Mucosa of descending colon (tissue), 3 donors: ENCODE measurements around the gene WDR45B. TPM values are rescaled to one million over a fixed set of nuclear protein-coding genes. Genes with fewer than 3 reads are reported as not detected.

ENCODE experiments used
- ATAC-seq: fragments of 200-7000 bp; cut with Tn5 transposase; one replicate; pipeline ENCODE4 v1.9.1; 2020; ENCODE audit warnings: mild to moderate bottlenecking, moderate library complexity
- DNase-seq, 3 donors: peaks; one replicate each; pipeline ENCODE4 v3.0.0-alpha.2; 2020
- H3K36me3 ChIP-seq: fragments of 200-600 bp; one replicate; pipeline ENCODE4 v1.8.0; 2021; ENCODE audit warnings: low read depth, mild to moderate bottlenecking
- H3K4me1 ChIP-seq: fragments of 200-600 bp; one replicate; pipeline ENCODE4 v1.8.0; 2021; ENCODE audit warnings: low read depth, mild to moderate bottlenecking
- H3K4me3 ChIP-seq: fragments of 200-600 bp; one replicate; pipeline ENCODE4 v1.8.0; 2021; ENCODE audit warnings: mild to moderate bottlenecking
- H3K9me3 ChIP-seq: fragments of 200-600 bp; one replicate; pipeline ENCODE4 v1.8.0; 2021; ENCODE audit warnings: mild to moderate bottlenecking
- intact Hi-C, 2 donors: fragments of 100-400 bp; cut with DNase I in 1 of 2; cut with micrococcal nuclease in 1 of 2; formaldehyde crosslinking; loops; one replicate each; pipeline versions ENCODE4 v1.11.0 to v1.11.1; 2022; cut with DNase I, micrococcal nuclease
- total RNA-seq, 3 donors: library from RNA; stranded (reverse); fragmentation: NEBNext Ultra II Directional in 2 of 3; extraction: Animal tissue kit (Norgen Biotek cat#: 25700) in 2 of 3; gene quantifications; one replicate each; pipeline versions ENCODE4 v1.2.1 to v1.2.4, GENCODE V29; 2021 to 2023
- TF ChIP-seq, protein P1 (sequence below): fragments of 200-600 bp; IDR thresholded peaks from one replicate; pipeline ENCODE4 v1.8.0; 2022; ENCODE audit warnings: antibody characterized with exemption, mild to moderate bottlenecking
- donor health status: DM: no; HTN: no; CAD: no; lungs with moderate emphysema.
- donor health status: DM: no; HTN: no; CAD: no.
- donor health status: DM: no; HTN: yes; CAD: no.

Gene WDR45B
- total RNA-seq, 3 donors from 2014 or later = 69.0 to 76.0 (median 74.4) TPM

DNA sequence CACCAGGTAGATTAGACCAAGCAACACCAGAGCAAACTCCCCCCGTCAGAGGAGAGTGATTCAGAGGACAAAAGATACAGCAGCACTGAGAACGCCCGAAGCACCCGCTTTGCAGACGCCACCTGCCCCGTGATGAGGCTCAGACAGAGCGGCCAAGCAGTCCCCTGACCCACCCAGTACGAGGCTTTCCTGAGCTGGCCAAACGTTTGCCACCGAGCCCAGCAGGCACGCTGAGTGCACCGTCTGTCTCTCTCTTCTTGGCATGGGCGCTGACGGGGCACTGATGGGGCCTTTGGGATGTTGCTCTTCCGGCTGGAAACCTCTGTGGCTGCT, 19.4 kb upstream of the WDR45B start:
- H3K9me3 ChIP-seq = no peaks in the 10 kb centered on the region
- intact Hi-C loops = no loop called here
- TF ChIP-seq, protein P1, sequence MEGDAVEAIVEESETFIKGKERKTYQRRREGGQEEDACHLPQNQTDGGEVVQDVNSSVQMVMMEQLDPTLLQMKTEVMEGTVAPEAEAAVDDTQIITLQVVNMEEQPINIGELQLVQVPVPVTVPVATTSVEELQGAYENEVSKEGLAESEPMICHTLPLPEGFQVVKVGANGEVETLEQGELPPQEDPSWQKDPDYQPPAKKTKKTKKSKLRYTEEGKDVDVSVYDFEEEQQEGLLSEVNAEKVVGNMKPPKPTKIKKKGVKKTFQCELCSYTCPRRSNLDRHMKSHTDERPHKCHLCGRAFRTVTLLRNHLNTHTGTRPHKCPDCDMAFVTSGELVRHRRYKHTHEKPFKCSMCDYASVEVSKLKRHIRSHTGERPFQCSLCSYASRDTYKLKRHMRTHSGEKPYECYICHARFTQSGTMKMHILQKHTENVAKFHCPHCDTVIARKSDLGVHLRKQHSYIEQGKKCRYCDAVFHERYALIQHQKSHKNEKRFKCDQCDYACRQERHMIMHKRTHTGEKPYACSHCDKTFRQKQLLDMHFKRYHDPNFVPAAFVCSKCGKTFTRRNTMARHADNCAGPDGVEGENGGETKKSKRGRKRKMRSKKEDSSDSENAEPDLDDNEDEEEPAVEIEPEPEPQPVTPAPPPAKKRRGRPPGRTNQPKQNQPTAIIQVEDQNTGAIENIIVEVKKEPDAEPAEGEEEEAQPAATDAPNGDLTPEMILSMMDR = no peak
- peak in 2 of 3 donors; percentile 21 to 45 for DNase-seq
- H3K36me3 ChIP-seq = no peaks in the 10 kb centered on the region
- no peak overlapping the region for H3K4me3 ChIP-seq
- ATAC-seq = no peak
- peaks cover 11% of the 10 kb centered on the region for H3K4me1 ChIP-seq

DNA sequence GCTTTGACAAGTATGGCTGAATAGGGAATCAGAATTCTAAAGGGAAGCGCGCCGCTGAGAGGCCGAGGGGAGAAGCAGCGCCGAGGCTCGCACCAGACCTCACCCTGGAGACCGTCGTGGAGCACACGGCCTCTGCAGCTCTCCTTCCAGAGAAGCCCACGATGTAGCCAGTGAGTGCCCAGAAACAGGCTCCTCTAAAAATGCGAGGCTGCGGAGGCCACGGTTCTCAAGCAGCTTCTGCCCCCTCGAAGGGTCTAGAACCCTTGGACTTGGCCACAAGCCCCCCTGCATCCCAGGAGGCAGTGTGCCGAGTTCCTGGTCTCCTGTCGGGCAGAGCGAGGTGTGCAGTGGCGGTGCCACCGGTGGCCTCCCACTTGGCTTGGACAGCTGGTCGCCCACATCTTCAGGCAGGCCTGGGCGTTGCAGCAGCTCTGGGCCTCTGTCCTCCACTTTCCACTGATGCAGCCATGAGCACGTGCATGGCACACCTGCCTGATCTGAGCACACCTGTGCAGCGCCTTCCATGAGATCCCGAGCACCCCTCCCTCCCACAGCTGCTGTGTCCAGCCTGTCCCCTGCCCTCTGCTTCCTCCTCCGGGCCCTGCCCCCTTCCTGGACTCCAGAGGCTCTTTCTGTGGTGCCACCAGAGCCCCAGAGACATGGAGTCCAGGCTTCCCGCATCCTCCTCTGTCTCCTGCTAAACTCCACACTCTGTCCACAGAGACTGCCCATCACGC, 18.9 kb upstream of the WDR45B start:
- H3K4me1 ChIP-seq = peaks cover 8% of the 10 kb centered on the region
- H3K36me3 ChIP-seq = no peaks in the 10 kb centered on the region
- intact Hi-C loops = no loop called here
- TF ChIP-seq, protein P1 = no peak
- peak in 1 of 3 donors; percentile 44 for DNase-seq
- H3K4me3 ChIP-seq = no peak overlapping the region
- ATAC-seq = no peak
- H3K9me3 ChIP-seq = no peaks in the 10 kb centered on the region

DNA sequence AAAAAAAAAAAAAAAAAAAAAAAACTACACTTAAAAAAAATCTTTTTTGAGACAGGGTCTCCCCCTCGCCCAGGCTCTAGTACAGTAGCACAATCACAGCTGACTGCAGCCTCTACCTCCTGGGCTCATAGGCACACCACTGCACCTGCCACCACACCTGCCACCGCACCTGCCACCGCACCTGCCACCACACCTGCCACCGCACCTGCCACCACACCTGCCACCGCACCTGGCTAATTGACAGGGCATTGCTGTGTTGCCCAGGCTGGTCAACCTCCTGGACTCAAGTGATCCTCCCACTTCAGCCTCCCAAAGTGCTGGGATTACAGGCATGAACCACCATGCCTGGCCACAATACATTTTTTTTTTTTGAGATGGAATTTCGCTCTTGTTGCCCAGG, 17.6 kb upstream of the WDR45B start:
- no peaks in the 10 kb centered on the region for H3K36me3 ChIP-seq
- peak in 2 of 3 donors; percentile 32 to 48 for DNase-seq
- ATAC-seq = no peak

DNA sequence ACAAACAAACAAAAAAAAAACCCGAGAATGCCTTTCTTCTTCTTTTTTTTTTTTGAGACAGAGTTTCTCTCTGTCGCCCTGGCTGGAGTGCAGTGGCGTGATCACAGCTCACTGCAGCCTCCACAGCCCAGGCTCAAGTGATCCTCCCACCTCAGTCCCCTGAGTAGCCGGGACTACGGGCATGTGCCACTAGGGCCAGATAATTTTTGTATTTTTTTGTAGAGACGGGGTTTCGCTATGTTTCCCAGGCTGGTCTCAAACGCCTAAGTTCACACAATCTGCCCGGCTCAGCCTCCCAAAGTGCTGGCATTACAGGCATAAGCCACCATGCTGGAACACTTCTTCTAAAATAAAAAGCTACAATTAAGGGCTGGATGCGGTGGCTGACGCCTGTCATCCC, 17.0 kb upstream of the WDR45B start:
- TF ChIP-seq, protein P1 = no peak
- peaks cover 4% of the 10 kb centered on the region for H3K4me1 ChIP-seq
- H3K4me3 ChIP-seq = no peak overlapping the region
- H3K9me3 ChIP-seq = no peaks in the 10 kb centered on the region
- intact Hi-C loops = no loop called here
- H3K36me3 ChIP-seq = no peaks in the 10 kb centered on the region
- ATAC-seq = no peak
- peak in 2 of 3 donors; percentile 9 to 11 for DNase-seq

More for the DNA sequence above, 17.6 kb upstream of the WDR45B start:
- peaks cover 8% of the 10 kb centered on the region for H3K4me1 ChIP-seq
- intact Hi-C loops = no loop called here
- no peaks in the 10 kb centered on the region for H3K9me3 ChIP-seq
- TF ChIP-seq, protein P1 = no peak
- H3K4me3 ChIP-seq = no peak overlapping the region

DNA sequence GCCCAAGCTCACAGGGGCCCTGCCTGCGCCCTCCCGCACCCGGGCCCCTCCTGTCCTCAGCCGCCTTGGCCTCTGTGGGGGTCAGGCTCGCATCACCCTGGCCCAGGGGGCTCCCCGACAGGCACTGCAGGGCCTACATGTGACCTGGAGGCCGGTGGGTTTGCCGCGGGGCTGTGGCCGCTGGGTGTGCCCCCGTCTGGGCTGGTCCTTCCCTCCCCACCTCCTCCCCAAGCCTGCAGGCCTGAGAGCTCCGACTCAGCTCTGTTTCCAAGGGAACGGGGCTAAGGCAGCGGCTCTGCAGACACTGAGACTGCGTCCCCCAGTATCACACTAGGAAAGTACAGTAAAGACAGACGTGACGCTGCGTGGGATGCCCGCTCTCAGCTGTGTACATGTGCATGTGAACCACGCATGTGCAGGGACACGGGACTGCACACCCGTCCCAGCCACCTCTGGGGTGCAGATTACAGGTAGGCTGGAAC, 16.5 kb upstream of the WDR45B start:
- peak in 1 of 3 donors; percentile 40 for DNase-seq
- Histone ChIP-seq H3K4me3 (no peak overlapping the region), H3K36me3 (no peaks in the 10 kb centered on the region), H3K4me1 (peaks cover 4% of the 10 kb centered on the region), H3K9me3 (no peaks in the 10 kb centered on the region)
- ATAC-seq = no peak
- intact Hi-C loops = no loop called here
- TF ChIP-seq, protein P1 = no peak
